IMR-90 (cell line): ENCODE measurements around the gene DENND5A. TPM values are rescaled to one million over a fixed set of nuclear protein-coding genes. Genes with fewer than 3 reads are reported as not detected.

Experiments
- ATAC-seq: fragments of 200-7000 bp; cut with Tn5 transposase; 2 replicates; pipeline ENCODE4 v1.9.1; 2020; ENCODE audit warnings: low read depth, mild to moderate bottlenecking, moderate library complexity
- BruUV-seq: library from RNA; stranded (reverse); fragments of 400-500 nt; replicated peaks from 2 replicates; lab custom pipeline; 2021; lab: Mats Ljungman, UMichigan
- CTCF ChIA-PET: fragments of 300-600 bp; formaldehyde crosslinking; extraction: SDS; loops from one replicate; lab custom pipeline; 2021; ENCODE audit warnings: antibody characterized with exemption; lab: Yijun Ruan, JAX
- POLR2A ChIA-PET: fragments of 300-600 bp; sonication (Branson Sonifier 250); formaldehyde crosslinking; loops from one replicate; lab custom pipeline; 2022; ENCODE audit warnings: antibody characterized with exemption; ENCODE audit not compliant: unreplicated experiment; lab: Charles Lee
- DNase-seq: peaks from one replicate; pipeline ENCODE4 v3.0.0; 2013
- H2AFZ ChIP-seq: replicated peaks from 2 replicates; pipeline ENCODE3; 2013; ENCODE audit warnings: low read length, mild to moderate bottlenecking; ENCODE audit not compliant: poor library complexity
- H2AK5ac ChIP-seq: 2 replicates; pipeline ENCODE4 v1.6.1; 2013; ENCODE audit warnings: low read depth, low read length, inconsistent platforms
- H2AK9ac ChIP-seq: replicated peaks from 2 replicates; pipeline ENCODE3; 2013; ENCODE audit warnings: mild to moderate bottlenecking, low read depth, low read length, moderate library complexity; ENCODE audit not compliant: poor library complexity
- H2BK120ac ChIP-seq: 2 replicates; pipeline ENCODE4 v1.6.1; 2013; ENCODE audit warnings: low read depth, low read length, inconsistent platforms
- H2BK15ac ChIP-seq: 3 replicates; pipeline ENCODE4 v1.6.1; 2013; ENCODE audit warnings: low read depth, low read length, inconsistent platforms
- H2BK20ac ChIP-seq: 2 replicates; pipeline ENCODE4 v1.6.1; 2013; ENCODE audit warnings: low read depth, mild to moderate bottlenecking, inconsistent platforms, low read length, moderate library complexity
- H2BK5ac ChIP-seq: 2 replicates; pipeline ENCODE4 v1.6.1; 2013; ENCODE audit warnings: mild to moderate bottlenecking, low read depth, low read length, inconsistent platforms; ENCODE audit not compliant: poor library complexity, severe bottlenecking
- H3K14ac ChIP-seq: replicated peaks from 2 replicates; pipeline ENCODE4 v1.6.1; 2013; ENCODE audit warnings: low read depth, low read length, inconsistent platforms
- H3K18ac ChIP-seq: 2 replicates; pipeline ENCODE4 v1.6.1; 2013; ENCODE audit warnings: low read depth, low read length, control low read depth
- H3K23ac ChIP-seq: 2 replicates; pipeline ENCODE4 v1.6.1; 2013; ENCODE audit warnings: low read depth, low read length, inconsistent platforms
- H3K27ac ChIP-seq: 2 replicates; pipeline ENCODE4 v1.5.1; 2013; ENCODE audit warnings: mild to moderate bottlenecking, control low read depth, low read length; ENCODE audit not compliant: insufficient read depth
- H3K27me3 ChIP-seq: 2 replicates; pipeline ENCODE4 v1.6.1; 2013; ENCODE audit warnings: low read length; ENCODE audit not compliant: control insufficient read depth, insufficient read depth
- H3K36me3 ChIP-seq: 2 replicates; pipeline ENCODE4 v1.6.1; 2013; ENCODE audit warnings: low read length, mixed read lengths; ENCODE audit not compliant: control insufficient read depth, insufficient read depth
- H3K4ac ChIP-seq: 2 replicates; pipeline ENCODE4 v1.6.1; 2013; ENCODE audit warnings: low read depth, low read length, inconsistent platforms
- H3K4me1 ChIP-seq: 2 replicates; pipeline ENCODE4 v1.6.1; 2013; ENCODE audit warnings: low read length, mixed read lengths; ENCODE audit not compliant: control insufficient read depth, insufficient read depth
- H3K4me2 ChIP-seq: 2 replicates; pipeline ENCODE4 v1.6.1; 2013; ENCODE audit warnings: low read depth, mild to moderate bottlenecking, control low read depth, low read length, moderate library complexity
- H3K4me3 ChIP-seq: 2 replicates; pipeline ENCODE4 v1.5.1; 2013; ENCODE audit warnings: low read depth, mild to moderate bottlenecking, control low read depth, low read length, moderate library complexity; ENCODE audit not compliant: insufficient read depth
- H3K56ac ChIP-seq: 2 replicates; pipeline ENCODE4 v1.6.1; 2013; ENCODE audit warnings: low read length, inconsistent platforms; ENCODE audit not compliant: insufficient read depth; ENCODE audit errors: extremely low read depth
- H3K79me1 ChIP-seq, 2 experiments: 2 replicates each; pipeline ENCODE4 v1.6.1; 2013; ENCODE audit warnings: low read length in 2 of 2, inconsistent platforms in 1 of 2, low read depth in 1 of 2
- H3K9ac ChIP-seq: 2 replicates; pipeline ENCODE4 v1.6.1; 2013; ENCODE audit warnings: low read depth, low read length, control low read depth
- H3K9me1 ChIP-seq: 2 replicates; pipeline ENCODE4 v1.6.1; 2013; ENCODE audit warnings: low read length, inconsistent platforms; ENCODE audit not compliant: insufficient read depth
- H3K9me3 ChIP-seq: 2 replicates; pipeline ENCODE4 v1.6.1; 2013; ENCODE audit warnings: low read length; ENCODE audit not compliant: control insufficient read depth, insufficient read depth
- H4K20me1 ChIP-seq: 2 replicates; pipeline ENCODE4 v1.6.1; 2013; ENCODE audit warnings: low read length, inconsistent platforms; ENCODE audit not compliant: insufficient read depth
- H4K5ac ChIP-seq: 2 replicates; pipeline ENCODE4 v1.6.1; 2013; ENCODE audit warnings: mild to moderate bottlenecking, low read depth, low read length, control low read depth
- H4K8ac ChIP-seq, 2 experiments: 2 replicates each; pipeline ENCODE4 v1.6.1; 2013; ENCODE audit warnings: low read depth in 2 of 2, low read length in 2 of 2, control low read depth in 1 of 2, inconsistent platforms in 1 of 2
- H4K91ac ChIP-seq: 2 replicates; pipeline ENCODE4 v1.6.1; 2013; ENCODE audit warnings: low read depth, low read length, inconsistent platforms; ENCODE audit not compliant: insufficient read depth
- CHD1 ChIP-seq: IDR thresholded peaks from 2 replicates; pipeline ENCODE4 v1.6.1; 2012; ENCODE audit warnings: low read depth, low read length, improper control_type of control experiment
- FOS ChIP-seq: fragments of 150-350 bp; IDR thresholded peaks from 2 replicates; pipeline ENCODE4 v1.6.1; 2016; ENCODE audit warnings: low read depth, low read length
- RFX5 ChIP-seq: IDR thresholded peaks from 2 replicates; pipeline ENCODE4 v1.8.0; 2012; ENCODE audit warnings: low read depth, mild to moderate bottlenecking, low read length, moderate library complexity
- SMC3 ChIP-seq: fragments of 150-350 bp; IDR thresholded peaks from 2 replicates; pipeline ENCODE4 v1.6.1; 2016; ENCODE audit warnings: low read depth, mild to moderate bottlenecking, antibody characterized with exemption, low read length, moderate library complexity
- WGBS, 2 experiments: methylation state at CpG; one replicate each; pipeline versions ENCODE4 v1.1.5 to v1.1.7; 2013; ENCODE audit warnings: missing lambda C conversion rate in 2 of 2; ENCODE audit not compliant: insufficient read length in 1 of 2; ENCODE audit errors: extremely low coverage in 2 of 2; 5-methylcytosine and 5-hydroxymethylcytosine counted together
- dilution Hi-C: fragments of 300-500 bp; cut with HindIII; formaldehyde crosslinking; loops from one replicate; pipeline ENCODE4 v1.14.3; 2018; ENCODE audit warnings: low sequenced_read_pairs; ENCODE audit not compliant: unreplicated experiment
- in situ Hi-C: fragments of 300-500 bp; cut with MboI; formaldehyde crosslinking; loops from 3 replicates; pipeline ENCODE4 v1.14.3; 2019; ENCODE audit warnings: low sequenced_read_pairs, inconsistent platforms, mixed read lengths
- intact Hi-C: fragments of 100-400 bp; cut with micrococcal nuclease; formaldehyde crosslinking; loops from 2 replicates; pipeline ENCODE4 v1.10.0; 2022
- polyA plus RNA-seq, 3 experiments: library from polyadenylated mRNA; depleted of rRNA; stranded (reverse); fragments of >200 nt; gene quantifications; 2 replicates each; pipeline ENCODE4 v1.2.3, GENCODE V29; 2012; ENCODE audit warnings: low replicate concordance in 1 of 3
- total RNA-seq: library from RNA; depleted of rRNA; stranded (reverse); fragments of >200 nt; gene quantifications from 2 replicates; pipeline ENCODE4 v1.2.3, GENCODE V29; 2012
- TF ChIP-seq, protein P1 (sequence below): fragments of 150-350 bp; IDR thresholded peaks from 2 replicates; pipeline ENCODE4 v1.6.1; 2017; ENCODE audit warnings: mild to moderate bottlenecking, antibody characterized with exemption, low read length, low read depth

DENND5A gene
- total and polyA plus RNA-seq, 2 of the 4 experiments (the other 2 are of a cell fraction), result 179 to 192 TPM

DNA sequence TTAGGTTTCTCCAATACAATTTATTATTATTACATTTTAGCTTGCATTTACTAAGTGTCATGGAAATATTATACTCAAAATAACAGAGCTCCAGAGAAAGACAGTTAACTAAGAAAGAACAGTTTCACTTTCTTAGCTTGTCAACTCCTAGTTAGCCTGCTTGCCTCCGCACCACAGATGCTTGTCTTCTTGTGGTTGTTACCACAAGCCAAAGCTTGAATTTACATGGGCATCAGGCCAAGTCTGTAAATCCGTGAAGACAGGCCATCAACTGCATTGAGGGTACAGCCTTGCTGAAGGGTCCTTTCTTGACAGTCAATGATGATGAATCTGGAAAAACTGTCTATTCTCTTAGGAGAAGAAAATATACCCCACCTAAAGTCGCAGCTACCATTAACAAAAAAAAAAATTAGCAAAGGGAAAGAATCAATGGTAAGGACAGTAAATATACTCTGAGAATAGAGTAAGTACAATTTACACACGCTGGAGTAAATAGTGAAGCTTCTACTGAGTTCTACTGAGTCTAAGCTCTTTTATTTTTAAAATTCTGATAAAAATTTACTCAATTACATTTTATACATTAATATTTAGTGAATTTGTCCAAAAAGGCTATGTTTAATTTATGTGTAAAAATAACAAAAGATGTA is 15.6 kb upstream of the DENND5A start:
- DNase-seq, result peak; percentile 81

More for the DNA sequence above, 15.6 kb upstream of the DENND5A start:
- H2BK120ac ChIP-seq, result no peak overlapping the region
- no peak overlapping the region for H4K5ac ChIP-seq
- H3K27ac ChIP-seq, result no peak overlapping the region
- no peak overlapping the region for H3K4ac ChIP-seq
- H3K23ac ChIP-seq, result no peak overlapping the region
- no peaks in the 10 kb centered on the region for H3K27me3 ChIP-seq
- no peak overlapping the region for H4K91ac ChIP-seq
- no peak overlapping the region for H3K14ac ChIP-seq
- no peak overlapping the region for H2BK20ac ChIP-seq
- BruUV-seq, result no TSS peak
- H4K20me1 ChIP-seq, result peaks cover 3% of the 10 kb centered on the region; the same call in 1 of the 2 replicates
- H3K9me1 ChIP-seq, result no peaks in the 10 kb centered on the region
- peak; percentile 63 for ATAC-seq
- H2BK15ac ChIP-seq, result no peak overlapping the region
- CTCF ChIA-PET, result interaction anchor here (0.6 to 1.0 kb wide), 3 partner anchors 11 to 161 kb away, joined by 3 to 4 read pairs (median 3); no protein-coding TSS in a partner anchor
- H2AK5ac ChIP-seq, result no peak overlapping the region
- H3K4me3 ChIP-seq, result no peak overlapping the region
- peak overlapping the region in 1 of 2 experiments; percentile 17; a peak in 1 of 4 replicates for H4K8ac ChIP-seq
- H3K4me2 ChIP-seq, result peak overlapping the region; percentile 72; the same call in 1 of the 2 replicates
- H3K9me3 ChIP-seq, result no peaks in the 10 kb centered on the region
- peak overlapping the region; percentile 44 for H2AK9ac ChIP-seq
- H3K4me1 ChIP-seq, result no peaks in the 10 kb centered on the region
- H3K9ac ChIP-seq, result no peak overlapping the region
- peaks cover 7% of the 10 kb centered on the region for H3K36me3 ChIP-seq
- H2BK5ac ChIP-seq, result no peak overlapping the region
- POLR2A ChIA-PET, result no interaction called here
- H3K56ac ChIP-seq, result no peak overlapping the region
- 17% methylated on average over 2 of the region's 4 CpGs; no CpG with 5 or more reads in 1 of the 2 experiments for WGBS, 2 experiments
- peaks cover 0 to 5% of the 10 kb centered on the region in 2 experiments; a peak in 2 of 4 replicates for H3K79me1 ChIP-seq
- in situ Hi-C loops (no loop called here), intact Hi-C loops (no loop called here), dilution Hi-C loops (no loop called here)
- H3K18ac ChIP-seq, result no peak overlapping the region
- TF ChIP-seq, protein P1, sequence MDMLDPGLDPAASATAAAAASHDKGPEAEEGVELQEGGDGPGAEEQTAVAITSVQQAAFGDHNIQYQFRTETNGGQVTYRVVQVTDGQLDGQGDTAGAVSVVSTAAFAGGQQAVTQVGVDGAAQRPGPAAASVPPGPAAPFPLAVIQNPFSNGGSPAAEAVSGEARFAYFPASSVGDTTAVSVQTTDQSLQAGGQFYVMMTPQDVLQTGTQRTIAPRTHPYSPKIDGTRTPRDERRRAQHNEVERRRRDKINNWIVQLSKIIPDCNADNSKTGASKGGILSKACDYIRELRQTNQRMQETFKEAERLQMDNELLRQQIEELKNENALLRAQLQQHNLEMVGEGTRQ, result no peak
- no peak for TF ChIP-seq RFX5
- TF ChIP-seq SMC3, result no peak
- no peak for TF ChIP-seq CHD1
- TF ChIP-seq FOS, result no peak
- H2AFZ ChIP-seq, result peak overlapping the region; percentile 41
